Thoracic aorta (tissue), 2 donors: ENCODE results near the gene UBE2C. TPM values are rescaled to one million over a fixed set of nuclear protein-coding genes. Genes with fewer than 3 reads are reported as not detected.

ENCODE experiments used
- ATAC-seq: fragments of 150-250 bp; one replicate; pipeline ENCODE4 v1.8.0; 2017; ENCODE audit warnings: low read depth; ENCODE audit not compliant: insufficient number of reproducible peaks, low FRiP score
- DNase-seq: peaks from one replicate; pipeline ENCODE4 v3.0.0-alpha.2; 2020; ENCODE audit warnings: low spot score
- H3K27ac ChIP-seq, 2 donors: fragments of 200-600 bp; sonication (generic); 1 replicate in 1 of 2; 2 replicates in 1 of 2; pipeline ENCODE4 v1.5.1; 2016; ENCODE audit warnings: mild to moderate bottlenecking in 2 of 2, moderate library complexity in 2 of 2
- H3K27me3 ChIP-seq: fragments of 200-600 bp; sonication (generic); replicated peaks from 2 replicates; pipeline ENCODE4 v1.6.0; 2016; ENCODE audit warnings: mild to moderate bottlenecking; ENCODE audit not compliant: insufficient read depth
- H3K36me3 ChIP-seq: fragments of 200-600 bp; sonication (generic); one replicate; pipeline ENCODE4 v1.5.1; 2016
- H3K4me1 ChIP-seq, 2 donors: fragments of 200-600 bp; sonication (generic); 1 replicate in 1 of 2; 2 replicates in 1 of 2; pipeline versions ENCODE4 v1.5.1 to v1.6.0; 2016; ENCODE audit warnings: low read depth in 2 of 2, mild to moderate bottlenecking in 1 of 2; ENCODE audit not compliant: control insufficient read depth in 1 of 2
- H3K4me3 ChIP-seq: fragments of 200-600 bp; sonication (generic); 2 replicates; pipeline ENCODE4 v1.5.1; 2016; ENCODE audit warnings: mild to moderate bottlenecking
- H3K9me3 ChIP-seq: fragments of 200-600 bp; sonication (generic); 2 replicates; pipeline ENCODE4 v1.5.1; 2016
- total RNA-seq, 2 donors: library from RNA; depleted of rRNA; stranded (reverse); fragments of >200 nt; gene quantifications; one replicate each; pipeline versions ENCODE4 v1.1.0 to v1.2.3, GENCODE V29; 2016
- TF ChIP-seq, protein P1 (sequence below): fragments of 200-600 bp; sonication (generic); IDR thresholded peaks from one replicate; pipeline ENCODE4 v1.5.1; 2019; ENCODE audit warnings: antibody characterized with exemption

UBE2C gene
- total RNA-seq, 2 donors from 2014 or later = not detected

GRCh38 chr20:45822857-45823256 lies 10.4 kb downstream of the UBE2C start:
- Histone ChIP-seq H3K27ac (peak overlapping the region; percentile 30 to 49), H3K36me3 (no peaks in the 10 kb centered on the region), H3K4me1 (peaks cover 20 to 58% of the 10 kb centered on the region in 2 donors), H3K9me3 (no peaks in the 10 kb centered on the region), H3K27me3 (no peaks in the 10 kb centered on the region), H3K4me3 (peak overlapping the region; percentile 54)
- DNase-seq = no peak
- ATAC-seq = no peak
- TF ChIP-seq, protein P1, sequence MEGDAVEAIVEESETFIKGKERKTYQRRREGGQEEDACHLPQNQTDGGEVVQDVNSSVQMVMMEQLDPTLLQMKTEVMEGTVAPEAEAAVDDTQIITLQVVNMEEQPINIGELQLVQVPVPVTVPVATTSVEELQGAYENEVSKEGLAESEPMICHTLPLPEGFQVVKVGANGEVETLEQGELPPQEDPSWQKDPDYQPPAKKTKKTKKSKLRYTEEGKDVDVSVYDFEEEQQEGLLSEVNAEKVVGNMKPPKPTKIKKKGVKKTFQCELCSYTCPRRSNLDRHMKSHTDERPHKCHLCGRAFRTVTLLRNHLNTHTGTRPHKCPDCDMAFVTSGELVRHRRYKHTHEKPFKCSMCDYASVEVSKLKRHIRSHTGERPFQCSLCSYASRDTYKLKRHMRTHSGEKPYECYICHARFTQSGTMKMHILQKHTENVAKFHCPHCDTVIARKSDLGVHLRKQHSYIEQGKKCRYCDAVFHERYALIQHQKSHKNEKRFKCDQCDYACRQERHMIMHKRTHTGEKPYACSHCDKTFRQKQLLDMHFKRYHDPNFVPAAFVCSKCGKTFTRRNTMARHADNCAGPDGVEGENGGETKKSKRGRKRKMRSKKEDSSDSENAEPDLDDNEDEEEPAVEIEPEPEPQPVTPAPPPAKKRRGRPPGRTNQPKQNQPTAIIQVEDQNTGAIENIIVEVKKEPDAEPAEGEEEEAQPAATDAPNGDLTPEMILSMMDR = no peak

- Histone ChIP-seq H3K9me3 (no peaks in the 10 kb centered on the region), H3K27me3 (no peaks in the 10 kb centered on the region), H3K36me3 (no peaks in the 10 kb centered on the region), H3K4me1 (peaks cover 25 to 61% of the 10 kb centered on the region in 2 donors), H3K4me3 (peak overlapping the region; percentile 50), H3K27ac (no peak overlapping the region)
- TF ChIP-seq, protein P1 = no peak
- no peak for ATAC-seq
- DNase-seq = no peak
Measured at GRCh38 chr20:45823949-45824835, 11.7 kb downstream of the UBE2C start.

- peaks cover 25 to 68% of the 10 kb centered on the region in 2 donors for H3K4me1 ChIP-seq
Measured at GRCh38 chr20:45826381-45827019, 14.1 kb downstream of the UBE2C start.

DNA sequence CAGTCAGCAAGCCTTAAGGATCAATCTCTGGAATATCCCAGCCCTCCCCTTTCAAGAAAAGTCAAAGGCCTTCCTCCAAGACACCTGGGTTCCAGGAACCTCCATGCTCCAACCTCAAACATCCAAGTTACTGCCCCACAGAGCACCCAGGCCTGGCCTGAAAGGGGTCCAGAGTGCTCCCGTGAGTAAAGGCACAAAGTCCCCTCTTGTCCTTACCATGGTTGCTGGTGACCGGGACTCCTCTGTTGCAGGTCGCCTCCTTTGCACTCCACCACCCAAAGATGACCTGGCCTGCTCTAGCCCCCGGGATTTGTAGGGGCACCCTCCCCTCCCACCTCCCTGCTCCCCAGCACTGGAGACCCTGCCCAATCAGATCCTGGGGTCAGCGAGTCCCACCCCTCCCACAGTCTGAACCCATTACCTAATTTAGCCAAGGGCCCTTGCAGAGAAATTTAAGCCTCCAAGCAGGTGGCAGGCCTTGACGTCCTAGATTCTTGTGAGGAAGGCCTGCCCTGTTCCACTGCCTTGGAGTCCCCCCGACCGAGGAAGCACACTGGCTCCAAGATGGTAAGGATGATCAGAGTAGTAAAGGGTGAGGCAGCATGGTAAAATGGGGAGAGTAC lies 14.7 kb downstream of the UBE2C start, which contains the start of gene TNNC2:
Gene TNNC2, minus strand, starts transcription at position 283 of the 623 bp plus-strand sequence. Its CDS starts 64 bp downstream, at position 219.
- no peak for DNase-seq

More at GRCh38 chr20:45826381-45827019, 14.1 kb downstream of the UBE2C start:
- peak overlapping the region; percentile 84 to 91 for H3K27ac ChIP-seq
- H3K4me3 ChIP-seq = no peak overlapping the region
- H3K36me3 ChIP-seq = no peaks in the 10 kb centered on the region
- no peaks in the 10 kb centered on the region for H3K27me3 ChIP-seq
- ATAC-seq = peak; percentile 15
- no peaks in the 10 kb centered on the region for H3K9me3 ChIP-seq
- no peak for DNase-seq
- TF ChIP-seq, protein P1 = no peak

More for the DNA sequence above, 14.7 kb downstream of the UBE2C start, which contains the start of gene TNNC2:
- Histone ChIP-seq H3K4me3 (no peak within 1 kb of the TSS), H3K4me1 (peaks cover 25 to 65% of the 10 kb centered on the region in 2 donors), H3K27ac (peak within 1 kb of the TSS; percentile 84 to 91), H3K9me3 (no peaks in the 10 kb centered on the region), H3K27me3 (no peaks in the 10 kb centered on the region), H3K36me3 (no peaks in the 10 kb centered on the region)
- no peak for ATAC-seq
- TF ChIP-seq, protein P1 = no peak
